Bladder microvascular endothelial cell (primary cell): ENCODE data around the gene PCSK5. TPM values are rescaled to one million over a fixed set of nuclear protein-coding genes. Genes with fewer than 3 reads are reported as not detected.

ENCODE experiments used
- total RNA-seq: library from RNA; depleted of rRNA; stranded (reverse); fragments of >200 nt; gene quantifications from 2 replicates; pipeline ENCODE4 v1.2.3, GENCODE V29; 2014

Gene PCSK5
- total RNA-seq = 1.8 and 2.5 TPM in 2 replicates

GRCh38 chr9:75890472-75891276 lies at the start of gene PCSK5:
Gene PCSK5 (plus strand): TSS chr9:75890673. CDS start chr9:75891182, 509 bp downstream.

GRCh38 chr9:76394195-76394959 lies 503.9 kb downstream of the PCSK5 start, which contains the start of gene RFK:
Gene RFK (minus strand): TSS chr9:76394426. CDS start chr9:76394171, 255 bp downstream.

